Measurements from ENCODE around the gene C14orf93. TPM values are rescaled to one million over a fixed set of nuclear protein-coding genes. Genes with fewer than 3 reads are reported as not detected.

C14orf93 gene
- total and polyA plus RNA-seq, 9 of the 15 experiments (the other 6 are each of a cell fraction or from before 2014, with no cell fraction given), result 2.2 to 22.4 (median 16.1) TPM

DNA sequence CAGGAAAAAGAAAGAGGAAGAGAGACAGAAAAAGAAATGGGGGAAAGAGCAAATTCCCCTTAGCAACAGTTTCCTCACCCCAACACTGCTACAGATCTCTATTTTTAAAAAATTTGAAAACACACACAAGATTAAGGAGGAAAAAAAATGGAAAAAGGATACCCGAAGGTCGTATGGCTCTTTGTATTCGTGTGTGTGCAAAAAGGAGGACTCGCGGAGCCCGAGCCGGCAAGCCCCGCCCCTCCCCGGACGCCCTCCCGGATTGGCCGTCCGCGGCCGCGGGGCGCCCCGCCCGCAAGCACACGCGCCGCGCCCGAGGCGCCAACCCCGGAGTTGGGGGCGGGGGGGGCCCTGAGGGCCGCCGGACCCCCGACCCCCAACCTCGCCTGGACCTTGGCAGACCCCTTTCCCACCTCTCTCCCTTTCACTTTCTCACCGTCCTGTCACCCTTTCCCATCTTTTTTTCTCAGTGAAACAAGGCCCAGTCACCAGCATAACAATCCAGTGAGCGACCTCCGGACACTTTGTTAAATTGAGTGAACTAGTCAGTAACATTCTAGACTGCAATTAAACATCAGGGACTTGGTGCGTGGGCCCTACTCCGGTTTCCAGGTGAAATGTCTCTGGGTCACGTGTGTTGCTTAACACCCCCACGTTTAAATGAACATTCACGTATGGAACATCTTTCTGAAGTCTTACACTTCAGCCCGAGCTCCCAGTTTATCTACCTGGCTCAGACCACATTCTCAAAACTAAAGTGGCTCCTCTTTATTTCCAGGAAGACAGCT lies at the start of gene C14orf93 (continued):
- TF ChIP-seq MGA (IDR thresholded peaks at IDR 0.05) (no peak), TCF7 (IDR thresholded peaks at IDR 0.05; ENCODE audit: borderline replicate concordance) (no peak), SIN3A (IDR thresholded peaks at IDR 0.05; ENCODE audit: borderline replicate concordance in 2 of 2, control insufficient read depth in 1 of 2, low read depth in 2 of 2, low read length in 2 of 2) (peak in 1 of 2 experiments; percentile 69; a peak in 1 of 4 replicates), ZNF766 (CRISPR knock-in tag; conservative IDR thresholded peaks at IDR 0.05) (0 out of 2 replicates have a peak, but pooled peaks have one; percentile 22), ETS2 (tag; IDR thresholded peaks at IDR 0.05; ENCODE audit: borderline replicate concordance, poor library complexity, severe bottlenecking) (no peak), RAD51 (IDR thresholded peaks at IDR 0.05; ENCODE audit: borderline replicate concordance, low read depth) (peak; percentile 88), ZNF778 (CRISPR knock-in tag; IDR thresholded peaks at IDR 0.05) (no peak)
- TF ChIP-seq, protein P1, sequence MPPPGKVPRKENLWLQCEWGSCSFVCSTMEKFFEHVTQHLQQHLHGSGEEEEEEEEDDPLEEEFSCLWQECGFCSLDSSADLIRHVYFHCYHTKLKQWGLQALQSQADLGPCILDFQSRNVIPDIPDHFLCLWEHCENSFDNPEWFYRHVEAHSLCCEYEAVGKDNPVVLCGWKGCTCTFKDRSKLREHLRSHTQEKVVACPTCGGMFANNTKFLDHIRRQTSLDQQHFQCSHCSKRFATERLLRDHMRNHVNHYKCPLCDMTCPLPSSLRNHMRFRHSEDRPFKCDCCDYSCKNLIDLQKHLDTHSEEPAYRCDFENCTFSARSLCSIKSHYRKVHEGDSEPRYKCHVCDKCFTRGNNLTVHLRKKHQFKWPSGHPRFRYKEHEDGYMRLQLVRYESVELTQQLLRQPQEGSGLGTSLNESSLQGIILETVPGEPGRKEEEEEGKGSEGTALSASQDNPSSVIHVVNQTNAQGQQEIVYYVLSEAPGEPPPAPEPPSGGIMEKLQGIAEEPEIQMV (tag; conservative IDR thresholded peaks at IDR 0.05; ENCODE audit: low read depth), result no peak
